ENCODE measurements around the gene CD40. TPM values are rescaled to one million over a fixed set of nuclear protein-coding genes. Genes with fewer than 3 reads are reported as not detected.

Gene CD40
- total RNA-seq: 3.7 TPM

- Histone ChIP-seq H3K9ac (ENCODE audit: low read depth in 1 of 3, low read length in 3 of 3) (peak within 1 kb of the TSS; percentile 63 to 85 (median 74)), H3K27me3 (ENCODE audit: control insufficient read depth in 3 of 3, insufficient read depth in 3 of 3, low read length in 3 of 3) (no peaks in the 10 kb centered on the region), H3K4me1 (ENCODE audit: control insufficient read depth in 3 of 3, insufficient read depth in 3 of 3, low read length in 3 of 3) (peaks cover 11 to 27% (median 21%) of the 10 kb centered on the region in 3 donors), H3K27ac (ENCODE audit: low read depth, low read length) (peak within 1 kb of the TSS; percentile 83), H3K4me3 (ENCODE audit: low read length in 3 of 3) (peak within 1 kb of the TSS; percentile 70 to 83 (median 82)), H3K36me3 (ENCODE audit: control insufficient read depth in 3 of 3, insufficient read depth in 3 of 3, low read length in 3 of 3) (peaks cover 4 to 6% (median 4%) of the 10 kb centered on the region in 3 donors), H3K9me3 (ENCODE audit: control insufficient read depth in 3 of 3, low read length in 3 of 3) (no peaks in the 10 kb centered on the region)
These were observed at the start of gene CD40 for GRCh38 chr20:46117704-46118467. Gene CD40 (plus strand): TSS chr20:46118314. CDS start chr20:46118344, 30 bp downstream.

GRCh38 chr20:46070215-46070900 is 47.8 kb upstream of the CD40 start:
- Histone ChIP-seq H3K36me3 (ENCODE audit: control insufficient read depth in 3 of 3, insufficient read depth in 3 of 3, low read length in 3 of 3) (peaks cover 32 to 49% (median 46%) of the 10 kb centered on the region in 3 donors), H3K9me3 (ENCODE audit: control insufficient read depth in 3 of 3, low read length in 3 of 3) (no peaks in the 10 kb centered on the region), H3K4me1 (ENCODE audit: control insufficient read depth in 3 of 3, insufficient read depth in 3 of 3, low read length in 3 of 3) (peaks cover 5 to 22% (median 11%) of the 10 kb centered on the region in 3 donors), H3K27me3 (ENCODE audit: control insufficient read depth in 3 of 3, insufficient read depth in 3 of 3, low read length in 3 of 3) (no peaks in the 10 kb centered on the region), H3K4me3 (ENCODE audit: low read length in 3 of 3) (no peak overlapping the region), H3K27ac (ENCODE audit: low read depth, low read length) (no peak overlapping the region), H3K9ac (ENCODE audit: low read depth in 1 of 3, low read length in 3 of 3) (no peak overlapping the region)

- Histone ChIP-seq H3K9ac (ENCODE audit: low read depth in 1 of 3, low read length in 3 of 3) (no peak overlapping the region), H3K27me3 (ENCODE audit: control insufficient read depth in 3 of 3, insufficient read depth in 3 of 3, low read length in 3 of 3) (no peaks in the 10 kb centered on the region), H3K27ac (ENCODE audit: low read depth, low read length) (no peak overlapping the region), H3K9me3 (ENCODE audit: control insufficient read depth in 3 of 3, low read length in 3 of 3) (no peaks in the 10 kb centered on the region), H3K36me3 (ENCODE audit: control insufficient read depth in 3 of 3, insufficient read depth in 3 of 3, low read length in 3 of 3) (peaks cover 21 to 38% (median 34%) of the 10 kb centered on the region in 3 donors), H3K4me1 (ENCODE audit: control insufficient read depth in 3 of 3, insufficient read depth in 3 of 3, low read length in 3 of 3) (peaks cover 5 to 29% (median 11%) of the 10 kb centered on the region in 3 donors), H3K4me3 (ENCODE audit: low read length in 3 of 3) (no peak overlapping the region)
These were observed 46.5 kb upstream of the CD40 start for GRCh38 chr20:46071573-46071972.

- Histone ChIP-seq H3K27me3 (ENCODE audit: control insufficient read depth in 3 of 3, insufficient read depth in 3 of 3, low read length in 3 of 3) (no peaks in the 10 kb centered on the region), H3K36me3 (ENCODE audit: control insufficient read depth in 3 of 3, insufficient read depth in 3 of 3, low read length in 3 of 3) (peaks cover 9 to 35% (median 25%) of the 10 kb centered on the region in 3 donors), H3K9ac (ENCODE audit: low read depth in 1 of 3, low read length in 3 of 3) (no peak overlapping the region), H3K4me1 (ENCODE audit: control insufficient read depth in 3 of 3, insufficient read depth in 3 of 3, low read length in 3 of 3) (peaks cover 5 to 32% (median 11%) of the 10 kb centered on the region in 3 donors), H3K27ac (ENCODE audit: low read depth, low read length) (no peak overlapping the region), H3K4me3 (ENCODE audit: low read length in 3 of 3) (no peak overlapping the region), H3K9me3 (ENCODE audit: control insufficient read depth in 3 of 3, low read length in 3 of 3) (no peaks in the 10 kb centered on the region)
These were observed 45.1 kb upstream of the CD40 start for GRCh38 chr20:46073024-46073423.

GRCh38 chr20:46073443-46073842 is 44.7 kb upstream of the CD40 start:
- Histone ChIP-seq H3K4me1 (ENCODE audit: control insufficient read depth in 3 of 3, insufficient read depth in 3 of 3, low read length in 3 of 3) (peaks cover 5 to 34% (median 11%) of the 10 kb centered on the region in 3 donors), H3K9ac (ENCODE audit: low read depth in 1 of 3, low read length in 3 of 3) (no peak overlapping the region), H3K4me3 (ENCODE audit: low read length in 3 of 3) (no peak overlapping the region), H3K9me3 (ENCODE audit: control insufficient read depth in 3 of 3, low read length in 3 of 3) (no peaks in the 10 kb centered on the region), H3K27me3 (ENCODE audit: control insufficient read depth in 3 of 3, insufficient read depth in 3 of 3, low read length in 3 of 3) (no peaks in the 10 kb centered on the region), H3K36me3 (ENCODE audit: control insufficient read depth in 3 of 3, insufficient read depth in 3 of 3, low read length in 3 of 3) (peaks cover 7 to 36% (median 25%) of the 10 kb centered on the region in 3 donors), H3K27ac (ENCODE audit: low read depth, low read length) (no peak overlapping the region)

GRCh38 chr20:46074006-46074405 is 44.1 kb upstream of the CD40 start:
- Histone ChIP-seq H3K9me3 (ENCODE audit: control insufficient read depth in 3 of 3, low read length in 3 of 3) (no peaks in the 10 kb centered on the region), H3K27ac (ENCODE audit: low read depth, low read length) (no peak overlapping the region), H3K4me3 (ENCODE audit: low read length in 3 of 3) (no peak overlapping the region), H3K27me3 (ENCODE audit: control insufficient read depth in 3 of 3, insufficient read depth in 3 of 3, low read length in 3 of 3) (no peaks in the 10 kb centered on the region), H3K9ac (ENCODE audit: low read depth in 1 of 3, low read length in 3 of 3) (no peak overlapping the region), H3K4me1 (ENCODE audit: control insufficient read depth in 3 of 3, insufficient read depth in 3 of 3, low read length in 3 of 3) (peaks cover 5 to 34% (median 11%) of the 10 kb centered on the region in 3 donors), H3K36me3 (ENCODE audit: control insufficient read depth in 3 of 3, insufficient read depth in 3 of 3, low read length in 3 of 3) (peaks cover 9 to 38% (median 24%) of the 10 kb centered on the region in 3 donors)

- Histone ChIP-seq H3K4me1 (ENCODE audit: control insufficient read depth in 3 of 3, insufficient read depth in 3 of 3, low read length in 3 of 3) (peaks cover 10 to 34% (median 12%) of the 10 kb centered on the region in 3 donors), H3K4me3 (ENCODE audit: low read length in 3 of 3) (no peak overlapping the region), H3K36me3 (ENCODE audit: control insufficient read depth in 3 of 3, insufficient read depth in 3 of 3, low read length in 3 of 3) (peaks cover 2 to 28% (median 14%) of the 10 kb centered on the region in 3 donors), H3K9me3 (ENCODE audit: control insufficient read depth in 3 of 3, low read length in 3 of 3) (no peaks in the 10 kb centered on the region), H3K27ac (ENCODE audit: low read depth, low read length) (no peak overlapping the region), H3K27me3 (ENCODE audit: control insufficient read depth in 3 of 3, insufficient read depth in 3 of 3, low read length in 3 of 3) (no peaks in the 10 kb centered on the region), H3K9ac (ENCODE audit: low read depth in 1 of 3, low read length in 3 of 3) (no peak overlapping the region)
These were observed 41.3 kb upstream of the CD40 start for GRCh38 chr20:46076806-46077205.

GRCh38 chr20:46077642-46078305 is 40.3 kb upstream of the CD40 start:
- no peak overlapping the region for H3K4me3 ChIP-seq (ENCODE audit: low read length in 3 of 3)
- H3K27me3 ChIP-seq (ENCODE audit: control insufficient read depth in 3 of 3, insufficient read depth in 3 of 3, low read length in 3 of 3): no peaks in the 10 kb centered on the region
- peaks cover 12 to 27% (median 16%) of the 10 kb centered on the region in 3 donors for H3K4me1 ChIP-seq (ENCODE audit: control insufficient read depth in 3 of 3, insufficient read depth in 3 of 3, low read length in 3 of 3)
- peaks cover 2 to 28% (median 14%) of the 10 kb centered on the region in 3 donors for H3K36me3 ChIP-seq (ENCODE audit: control insufficient read depth in 3 of 3, insufficient read depth in 3 of 3, low read length in 3 of 3)
- H3K9me3 ChIP-seq (ENCODE audit: control insufficient read depth in 3 of 3, low read length in 3 of 3): no peaks in the 10 kb centered on the region
- no peak overlapping the region for H3K27ac ChIP-seq (ENCODE audit: low read depth, low read length)
- no peak overlapping the region for H3K9ac ChIP-seq (ENCODE audit: low read depth in 1 of 3, low read length in 3 of 3)

GRCh38 chr20:46078954-46079353 is 39.2 kb upstream of the CD40 start:
- H3K4me3 ChIP-seq (ENCODE audit: low read length in 3 of 3): no peak overlapping the region
- H3K36me3 ChIP-seq (ENCODE audit: control insufficient read depth in 3 of 3, insufficient read depth in 3 of 3, low read length in 3 of 3): peaks cover 2 to 28% (median 14%) of the 10 kb centered on the region in 3 donors
- no peaks in the 10 kb centered on the region for H3K27me3 ChIP-seq (ENCODE audit: control insufficient read depth in 3 of 3, insufficient read depth in 3 of 3, low read length in 3 of 3)
- peaks cover 4 to 25% (median 17%) of the 10 kb centered on the region in 3 donors for H3K4me1 ChIP-seq (ENCODE audit: control insufficient read depth in 3 of 3, insufficient read depth in 3 of 3, low read length in 3 of 3)
- H3K27ac ChIP-seq (ENCODE audit: low read depth, low read length): no peak overlapping the region
- no peak overlapping the region for H3K9ac ChIP-seq (ENCODE audit: low read depth in 1 of 3, low read length in 3 of 3)
- no peaks in the 10 kb centered on the region for H3K9me3 ChIP-seq (ENCODE audit: control insufficient read depth in 3 of 3, low read length in 3 of 3)
